ENCODE measurements around the gene ANKRD11. TPM values are rescaled to one million over a fixed set of nuclear protein-coding genes. Genes with fewer than 3 reads are reported as not detected.

The ANKRD11 gene
- total and polyA plus RNA-seq, 2 donors (not counting 3 experiments of a cell fraction or from before 2014, with no cell fraction given), result 55.8 to 191 TPM

- Histone ChIP-seq H3K36me3 (ENCODE audit: control insufficient read depth in 2 of 2, extremely low read depth in 1 of 2, insufficient read depth in 2 of 2, low read length in 2 of 2) (peaks cover 9 to 30% of the 10 kb centered on the region in 2 experiments), H3K79me2 (ENCODE audit: control insufficient read depth, insufficient read depth, low read length) (peaks cover 33% of the 10 kb centered on the region), H2AFZ (ENCODE audit: low read depth, low read length) (no peak overlapping the region), H3K27me3 (ENCODE audit: control insufficient read depth in 2 of 2, insufficient read depth in 2 of 2, low read length in 2 of 2) (no peaks in the 10 kb centered on the region), H3K4me1 (ENCODE audit: control insufficient read depth, extremely low read depth, insufficient read depth, low read length) (peaks cover 12% of the 10 kb centered on the region), H3K4me3 (replicated peaks in 1 of 3; ENCODE audit: insufficient read depth in 1 of 3, low read depth in 1 of 3, low read length in 3 of 3) (no peak overlapping the region), H3K27ac (ENCODE audit: insufficient read depth, low read depth, low read length) (no peak overlapping the region), H3K9ac (replicated peaks; ENCODE audit: extremely low read depth, insufficient read depth, low read length) (no peak overlapping the region), H3K9me3 (replicated peaks; ENCODE audit: control insufficient read depth, insufficient read depth, low read length) (no peaks in the 10 kb centered on the region), H3K4me2 (ENCODE audit: insufficient read depth, low read length) (no peak overlapping the region), H4K20me1 (replicated peaks; ENCODE audit: control insufficient read depth, extremely low read depth, insufficient read depth, low read length) (no peaks in the 10 kb centered on the region), H3K9me1 (replicated peaks; ENCODE audit: control insufficient read depth, extremely low read depth, insufficient read depth, low read length) (no peaks in the 10 kb centered on the region)
- no peak for TF ChIP-seq MYC (IDR thresholded peaks at IDR 0.05; ENCODE audit: low read depth, low read length)
- TF ChIP-seq CTCF (IDR thresholded peaks at IDR 0.05; ENCODE audit: extremely low read depth in 1 of 2, insufficient read depth in 1 of 2, low read depth in 1 of 2, low read length in 2 of 2), result no peak
- no peak for TF ChIP-seq JUN (IDR thresholded peaks at IDR 0.05; ENCODE audit: borderline replicate concordance, insufficient read depth, insufficient read length, low read depth)
- no peak for TF ChIP-seq EZH2 (IDR thresholded peaks at IDR 0.05; ENCODE audit: borderline replicate concordance, low read depth, low read length, severe bottlenecking)
- TF ChIP-seq POLR2AphosphoS5 (IDR thresholded peaks at IDR 0.05; ENCODE audit: insufficient read depth, low read depth, low read length), result no peak
- dilution Hi-C loops (cut with MboI; ENCODE audit: extremely low pct_ligation_motif_present, low sequenced_read_pairs) (no loop called here), intact Hi-C loops (cut with micrococcal nuclease) (no loop called here)
- no TSS peak for BruUV-seq (replicated peaks)
- POLR2A ChIA-PET, result no interaction called here
- CTCF ChIA-PET, result no interaction called here
- FAIRE-seq, result no peak
- no peak for DNase-seq (ENCODE audit: low read depth, low spot score)
These were observed 35.0 kb upstream of the ANKRD11 start for GRCh38 chr16:89525146-89525913.
